Activated T-cell treated with anti-CD3 and anti-CD28 coated beads, Interleukin-2, amount 50 U/mL, for 72 hours (primary cell): Measurements from ENCODE around the gene STXBP5. TPM values are rescaled to one million over a fixed set of nuclear protein-coding genes. Genes with fewer than 3 reads are reported as not detected.
A peak's percentile ranks its signal among the peaks of the same experiment; 100 is the strongest.

Experiments
- ATAC-seq, 2 donors: fragments of 150-1000 bp; cut with Tn5 transposase; replicated peaks in 1 of 2; 2 replicates each; pipeline ENCODE4 v1.10.0; 2021; ENCODE audit warnings: moderate library complexity in 2 of 2, mild to moderate bottlenecking in 1 of 2
- DNase-seq, 2 donors: peaks; one replicate each; pipeline ENCODE4 v3.0.0; 2021 to 2022; ENCODE audit warnings: mixed read lengths in 1 of 2
- H3K27ac Mint-ChIP-seq: one replicate; pipeline ENCODE4 v1.8.0; 2022; ENCODE audit warnings: mild to moderate bottlenecking, moderate library complexity, mixed read lengths
- H3K27me3 Mint-ChIP-seq: one replicate; pipeline ENCODE4 v1.8.0; 2022; ENCODE audit warnings: low read depth, mixed read lengths
- H3K36me3 Mint-ChIP-seq, 2 donors: one replicate each; pipeline ENCODE4 v1.8.0; 2022; ENCODE audit warnings: mixed read lengths in 2 of 2, mild to moderate bottlenecking in 1 of 2; ENCODE audit not compliant: insufficient read depth in 2 of 2
- H3K4me1 Mint-ChIP-seq: one replicate; pipeline ENCODE4 v1.8.0; 2022; ENCODE audit warnings: low read depth, mixed read lengths
- H3K4me3 Mint-ChIP-seq, 2 donors: one replicate each; pipeline ENCODE4 v1.8.0; 2022; ENCODE audit warnings: mild to moderate bottlenecking in 2 of 2, mixed read lengths in 2 of 2, moderate library complexity in 2 of 2
- H3K9me3 Mint-ChIP-seq, 2 donors: one replicate each; pipeline ENCODE4 v1.8.0; 2022; ENCODE audit warnings: mixed read lengths in 2 of 2
- total RNA-seq, 2 donors: library from RNA; stranded (reverse); gene quantifications; one replicate each; pipeline ENCODE4 v1.2.3, GENCODE V29; 2022

Gene STXBP5
- total RNA-seq, 2 donors from 2014 or later, result 22.1 to 28.7 TPM

DNA sequence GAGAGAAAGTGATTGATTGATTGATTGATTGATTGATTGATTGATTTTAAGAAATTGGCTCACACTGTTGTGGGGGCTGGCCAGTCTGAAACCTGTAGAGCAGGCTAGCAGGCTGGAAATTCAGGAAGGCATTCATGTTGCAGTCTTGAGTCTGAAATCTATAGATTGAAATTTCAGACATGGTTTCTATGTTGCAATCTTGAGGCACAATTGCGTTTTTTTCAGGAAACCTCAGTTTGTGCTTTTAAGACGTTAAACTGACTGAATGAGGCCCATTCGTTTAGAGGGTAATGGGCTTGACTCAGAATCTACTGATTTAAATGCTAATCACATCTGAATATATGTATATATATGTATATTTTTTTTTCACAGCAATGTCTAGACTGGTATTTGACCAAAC lies 106.3 kb downstream of the STXBP5 start:
- Mint-ChIP-seq H3K4me3 (no peak overlapping the region), H3K9me3 (no peaks in the 10 kb centered on the region), H3K27me3 (no peaks in the 10 kb centered on the region), H3K27ac (no peak overlapping the region), H3K4me1 (no peaks in the 10 kb centered on the region), H3K36me3 (peaks cover 2 to 5% of the 10 kb centered on the region in 2 donors)
- ATAC-seq (no peak), DNase-seq (no peak)

GRCh38 chr6:147311218-147311617 lies 107.0 kb downstream of the STXBP5 start:
- no peak for ATAC-seq
- H3K4me3 Mint-ChIP-seq, result no peak overlapping the region

GRCh38 chr6:147321260-147321659 lies 117.0 kb downstream of the STXBP5 start:
- no peak for DNase-seq
- ATAC-seq, result no peak
- Mint-ChIP-seq H3K36me3 (peaks cover 6 to 18% of the 10 kb centered on the region in 2 donors), H3K27me3 (no peaks in the 10 kb centered on the region), H3K27ac (peak overlapping the region; percentile 80), H3K4me1 (peaks cover 17% of the 10 kb centered on the region), H3K9me3 (no peaks in the 10 kb centered on the region), H3K4me3 (peak overlapping the region; percentile 20 to 58)

More at GRCh38 chr6:147311218-147311617, 107.0 kb downstream of the STXBP5 start:
- Mint-ChIP-seq H3K27ac (no peak overlapping the region), H3K9me3 (no peaks in the 10 kb centered on the region), H3K27me3 (no peaks in the 10 kb centered on the region), H3K36me3 (peaks cover 5% of the 10 kb centered on the region in 2 donors), H3K4me1 (no peaks in the 10 kb centered on the region)
- no peak for DNase-seq

GRCh38 chr6:147322299-147323162 lies 118.3 kb downstream of the STXBP5 start:
- peaks cover 8 to 18% of the 10 kb centered on the region in 2 donors for H3K36me3 Mint-ChIP-seq
- ATAC-seq (peak; percentile 94), DNase-seq (peak; percentile 35 to 52)
- H3K4me1 Mint-ChIP-seq, result peaks cover 17% of the 10 kb centered on the region
- no peaks in the 10 kb centered on the region for H3K9me3 Mint-ChIP-seq
- H3K4me3 Mint-ChIP-seq, result peak overlapping the region; percentile 70 to 94
- H3K27me3 Mint-ChIP-seq, result no peaks in the 10 kb centered on the region
- peak overlapping the region; percentile 98 for H3K27ac Mint-ChIP-seq

DNA sequence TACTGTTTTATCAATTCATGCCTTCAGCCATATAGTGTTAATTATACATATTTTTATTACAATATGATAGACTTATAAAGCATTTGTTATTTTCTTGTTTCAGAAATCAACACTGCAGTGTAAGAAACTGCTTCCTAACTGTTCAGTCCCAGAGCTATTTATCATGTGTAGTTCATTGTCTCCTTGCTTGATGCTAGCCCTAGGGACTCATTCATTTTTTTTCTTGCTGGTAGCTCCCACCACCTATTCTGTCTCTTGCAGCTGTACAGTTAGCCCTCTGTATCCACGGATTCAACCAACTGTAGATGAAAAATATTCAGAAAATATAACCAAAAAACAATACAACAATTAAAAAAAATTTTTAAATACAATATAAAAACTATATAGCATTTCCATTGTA lies 121.3 kb downstream of the STXBP5 start:
- Mint-ChIP-seq H3K4me1 (peaks cover 17% of the 10 kb centered on the region), H3K36me3 (peaks cover 5 to 21% of the 10 kb centered on the region in 2 donors), H3K27me3 (no peaks in the 10 kb centered on the region), H3K9me3 (no peaks in the 10 kb centered on the region), H3K4me3 (no peak overlapping the region), H3K27ac (no peak overlapping the region)
- DNase-seq (no peak), ATAC-seq (no peak)

- no peak for DNase-seq
- Mint-ChIP-seq H3K36me3 (peaks cover 2 to 12% of the 10 kb centered on the region in 2 donors), H3K27ac (no peak overlapping the region), H3K4me3 (no peak overlapping the region), H3K4me1 (no peaks in the 10 kb centered on the region), H3K27me3 (no peaks in the 10 kb centered on the region), H3K9me3 (no peaks in the 10 kb centered on the region)
- no peak for ATAC-seq
Observed at GRCh38 chr6:147331401-147331800, 127.2 kb downstream of the STXBP5 start.

DNA sequence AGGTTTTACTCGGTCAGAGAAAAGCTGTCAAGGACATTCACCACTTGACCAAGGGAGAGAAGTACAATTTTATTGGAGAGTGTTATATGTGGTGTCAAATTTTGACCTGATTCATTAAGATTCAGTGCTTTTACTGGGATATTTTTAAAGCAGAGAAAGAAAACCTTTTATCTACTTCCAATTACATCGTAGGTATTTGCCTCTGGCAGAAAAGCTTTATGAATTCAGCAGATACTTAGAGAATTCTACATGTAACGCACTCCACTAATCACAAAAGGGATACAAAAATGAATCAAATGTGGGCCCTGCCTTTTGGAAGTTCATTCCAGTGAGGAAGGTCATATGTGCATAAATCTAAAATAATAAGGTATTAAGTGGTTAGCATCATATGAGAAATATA lies 133.7 kb downstream of the STXBP5 start:
- Mint-ChIP-seq H3K27me3 (no peaks in the 10 kb centered on the region), H3K36me3 (peaks cover 7 to 12% of the 10 kb centered on the region in 2 donors)

GRCh38 chr6:147341486-147341885 lies 137.3 kb downstream of the STXBP5 start:
- DNase-seq, result no peak
- Mint-ChIP-seq H3K27me3 (no peaks in the 10 kb centered on the region), H3K27ac (no peak overlapping the region), H3K4me1 (peaks cover 5% of the 10 kb centered on the region), H3K9me3 (no peaks in the 10 kb centered on the region), H3K36me3 (peaks cover 11 to 18% of the 10 kb centered on the region in 2 donors), H3K4me3 (no peak overlapping the region)
- ATAC-seq, result no peak

More for the DNA sequence above, 133.7 kb downstream of the STXBP5 start:
- Mint-ChIP-seq H3K9me3 (no peaks in the 10 kb centered on the region), H3K4me3 (no peak overlapping the region), H3K27ac (no peak overlapping the region), H3K4me1 (no peaks in the 10 kb centered on the region)
- no peak for ATAC-seq
- no peak for DNase-seq

- DNase-seq (no peak), ATAC-seq (peak; percentile 57 to 68)
- no peaks in the 10 kb centered on the region for H3K9me3 Mint-ChIP-seq
- no peaks in the 10 kb centered on the region for H3K27me3 Mint-ChIP-seq
- no peak overlapping the region for H3K4me3 Mint-ChIP-seq
- peaks cover 5% of the 10 kb centered on the region for H3K4me1 Mint-ChIP-seq
- peaks cover 10 to 12% of the 10 kb centered on the region in 2 donors for H3K36me3 Mint-ChIP-seq
- H3K27ac Mint-ChIP-seq, result peak overlapping the region; percentile 70
Observed at GRCh38 chr6:147345902-147346301, 141.7 kb downstream of the STXBP5 start.

DNA sequence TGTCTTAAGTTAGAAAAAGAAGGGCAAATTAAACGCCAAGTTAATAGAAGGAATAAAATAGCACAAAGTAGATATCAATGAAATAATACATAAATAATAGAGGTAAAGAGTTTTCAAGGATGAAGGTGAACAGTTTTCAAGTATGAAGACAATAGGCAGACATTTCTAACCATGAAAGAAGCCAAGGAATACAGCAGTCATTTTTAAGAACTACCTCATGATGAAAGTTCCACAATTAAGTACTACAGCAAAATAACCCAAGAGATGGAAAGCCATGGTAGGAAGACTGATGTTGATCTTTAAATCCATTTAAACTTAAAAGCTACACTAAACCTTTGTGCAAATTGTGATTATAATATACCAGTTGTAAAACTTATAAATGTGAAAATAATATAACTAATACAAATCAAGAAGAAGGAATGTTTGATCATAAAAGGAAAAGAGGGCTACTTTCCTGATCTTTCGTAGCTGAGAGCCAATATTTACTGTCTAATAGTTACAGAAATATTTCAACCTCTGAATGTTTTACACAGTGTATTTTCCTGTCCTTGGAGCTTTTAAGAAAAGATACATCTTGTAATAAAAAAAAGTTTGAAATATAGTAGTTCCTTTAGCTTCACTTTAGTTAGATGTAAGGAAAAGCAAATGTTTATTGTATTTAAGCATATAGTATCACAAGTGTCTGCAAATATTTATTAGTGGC lies 143.1 kb downstream of the STXBP5 start:
- H3K36me3 Mint-ChIP-seq, result peaks cover 6 to 8% of the 10 kb centered on the region in 2 donors
- no peak overlapping the region for H3K4me3 Mint-ChIP-seq
- peaks cover 5% of the 10 kb centered on the region for H3K4me1 Mint-ChIP-seq
- DNase-seq (no peak), ATAC-seq (no peak)
- no peaks in the 10 kb centered on the region for H3K27me3 Mint-ChIP-seq
- H3K9me3 Mint-ChIP-seq, result no peaks in the 10 kb centered on the region
- H3K27ac Mint-ChIP-seq, result no peak overlapping the region

GRCh38 chr6:147347882-147348575 lies 143.8 kb downstream of the STXBP5 start:
- H3K27me3 Mint-ChIP-seq, result no peaks in the 10 kb centered on the region
- no peak for DNase-seq
- H3K36me3 Mint-ChIP-seq, result peaks cover 6 to 8% of the 10 kb centered on the region in 2 donors
- no peak overlapping the region for H3K27ac Mint-ChIP-seq
- ATAC-seq, result no peak
- H3K9me3 Mint-ChIP-seq, result no peaks in the 10 kb centered on the region
- H3K4me3 Mint-ChIP-seq, result no peak overlapping the region
- peaks cover 5% of the 10 kb centered on the region for H3K4me1 Mint-ChIP-seq

DNA sequence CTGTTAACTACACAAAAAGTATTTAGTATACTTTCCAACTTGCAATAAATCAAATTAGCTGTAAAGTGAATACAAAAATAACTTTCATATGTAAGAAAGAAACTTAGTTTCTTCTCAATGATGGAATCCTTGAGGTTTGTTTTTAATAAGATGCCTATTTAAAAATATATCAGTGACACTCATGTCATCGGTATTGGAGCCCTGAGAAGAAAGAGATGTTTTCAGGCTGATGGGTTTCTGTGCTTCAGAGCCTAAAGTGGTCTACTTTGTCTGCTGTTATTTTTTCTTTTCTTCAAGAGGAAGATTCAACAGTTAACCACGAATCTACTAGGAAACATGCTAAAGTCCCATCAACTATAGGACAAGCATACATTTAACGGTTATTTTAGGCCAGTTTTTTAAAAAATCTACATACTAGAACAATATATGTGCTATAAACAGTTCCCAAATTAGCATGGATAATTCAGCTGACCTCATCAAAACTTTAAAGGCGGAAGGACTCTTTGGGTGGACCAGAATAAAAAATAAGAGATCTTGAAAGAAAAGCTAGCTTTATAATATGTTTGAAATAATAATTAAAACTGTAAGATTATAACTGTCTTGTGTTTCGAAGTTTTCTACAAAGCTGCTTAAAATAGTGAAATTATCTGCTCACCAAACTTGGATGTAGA lies 157.2 kb downstream of the STXBP5 start:
- Mint-ChIP-seq H3K4me3 (no peak overlapping the region), H3K4me1 (no peaks in the 10 kb centered on the region), H3K27me3 (no peaks in the 10 kb centered on the region), H3K36me3 (peaks cover 6 to 23% of the 10 kb centered on the region in 2 donors), H3K9me3 (peaks cover 2% of the 10 kb centered on the region in 2 donors), H3K27ac (no peak overlapping the region)
- no peak for DNase-seq
- ATAC-seq, result no peak
